Hepatocyte (in vitro differentiated cells): ENCODE data around the gene OTULIN.

Experiments
- CTCF ChIP-seq: fragments of 200-600 bp; sonication (generic); IDR thresholded peaks from 2 replicates; pipeline ENCODE4 v1.5.1; 2016; ENCODE audit warnings: antibody characterized with exemption, mild to moderate bottlenecking; ENCODE audit not compliant: poor library complexity
- EZH2 ChIP-seq: fragments of 200-600 bp; sonication (generic); IDR thresholded peaks from 2 replicates; pipeline ENCODE4 v1.6.1; 2016; ENCODE audit warnings: antibody characterized with exemption, mild to moderate bottlenecking, borderline replicate concordance
- EZH2phosphoT487 ChIP-seq: fragments of 200-600 bp; sonication (generic); IDR thresholded peaks from one replicate; pipeline ENCODE4 v1.6.1; 2018; ENCODE audit warnings: antibody characterized with exemption, mild to moderate bottlenecking, low read depth, moderate library complexity; ENCODE audit not compliant: unreplicated experiment, severe bottlenecking

GRCh38 chr5:14699159-14699558 lies 34.6 kb downstream of the OTULIN start:
- TF ChIP-seq EZH2 (no peak), CTCF (no peak), EZH2phosphoT487 (no peak)
